H9 (cell line): ENCODE measurements around the gene ULK4. TPM values are rescaled to one million over a fixed set of nuclear protein-coding genes. Genes with fewer than 3 reads are reported as not detected.
A peak's percentile ranks its signal among the peaks of the same experiment; 100 is the strongest.

Experiments used
- DNase-seq: peaks from one replicate; pipeline ENCODE4 v3.0.0-alpha.2; 2017
- H2AFZ ChIP-seq: one replicate; pipeline ENCODE4 v1.6.1; 2013; ENCODE audit warnings: mild to moderate bottlenecking, low read length, control low read depth, moderate library complexity
- H2AK5ac ChIP-seq: 2 replicates; pipeline ENCODE4 v1.6.1; 2013; ENCODE audit warnings: low read length, control low read depth, mixed read lengths; ENCODE audit not compliant: insufficient read length
- H2BK120ac ChIP-seq: one replicate; pipeline ENCODE4 v1.6.1; 2013; ENCODE audit warnings: low read depth, mild to moderate bottlenecking, low read length, control low read depth, inconsistent platforms; ENCODE audit not compliant: poor library complexity, severe bottlenecking
- H2BK12ac ChIP-seq: 2 replicates; pipeline ENCODE4 v1.6.1; 2013; ENCODE audit warnings: low read length, control low read depth, mixed read lengths, low read depth; ENCODE audit not compliant: insufficient read length
- H2BK15ac ChIP-seq: 2 replicates; pipeline ENCODE4 v1.6.1; 2013; ENCODE audit warnings: low read depth, low read length, control low read depth
- H2BK20ac ChIP-seq: one replicate; pipeline ENCODE4 v1.6.1; 2013; ENCODE audit warnings: low read depth, mild to moderate bottlenecking, low read length, control low read depth, inconsistent platforms; ENCODE audit not compliant: poor library complexity, severe bottlenecking
- H2BK5ac ChIP-seq: 2 replicates; pipeline ENCODE4 v1.6.1; 2013; ENCODE audit warnings: low read length, control low read depth, mixed read lengths; ENCODE audit not compliant: insufficient read length
- H3K14ac ChIP-seq: 2 replicates; pipeline ENCODE4 v1.6.1; 2013; ENCODE audit warnings: low read length, control low read depth; ENCODE audit not compliant: insufficient read depth
- H3K18ac ChIP-seq: 2 replicates; pipeline ENCODE4 v1.6.1; 2013; ENCODE audit warnings: low read depth, mild to moderate bottlenecking, mixed read lengths, low read length, control low read depth; ENCODE audit not compliant: insufficient read length
- H3K23ac ChIP-seq: 2 replicates; pipeline ENCODE4 v1.6.1; 2013; ENCODE audit warnings: low read length, control low read depth, mixed read lengths, low read depth; ENCODE audit not compliant: insufficient read length
- H3K23me2 ChIP-seq: 2 replicates; pipeline ENCODE4 v1.6.1; 2013; ENCODE audit warnings: low read depth, mild to moderate bottlenecking, mixed read lengths, low read length, control low read depth; ENCODE audit not compliant: insufficient read length, poor library complexity, severe bottlenecking
- H3K27ac ChIP-seq: 2 replicates; pipeline ENCODE4 v1.5.1; 2013; ENCODE audit warnings: low read length, control low read depth, mixed read lengths, low read depth; ENCODE audit not compliant: insufficient read length
- H3K27me3 ChIP-seq: 2 replicates; pipeline ENCODE4 v1.6.1; 2013; ENCODE audit warnings: low read length, control low read depth, inconsistent platforms; ENCODE audit not compliant: insufficient read depth
- H3K4ac ChIP-seq: 2 replicates; pipeline ENCODE4 v1.6.1; 2013; ENCODE audit warnings: low read depth, mild to moderate bottlenecking, control low read depth, inconsistent platforms, low read length, moderate library complexity
- H3K4me1 ChIP-seq: 2 replicates; pipeline ENCODE4 v1.6.1; 2013; ENCODE audit warnings: low read length, control low read depth, inconsistent platforms; ENCODE audit not compliant: insufficient read depth
- H3K4me2 ChIP-seq: 2 replicates; pipeline ENCODE4 v1.6.1; 2013; ENCODE audit warnings: low read length, control low read depth, mixed read lengths; ENCODE audit not compliant: insufficient read length, insufficient read depth
- H3K56ac ChIP-seq: 2 replicates; pipeline ENCODE4 v1.6.1; 2013; ENCODE audit warnings: low read depth, mild to moderate bottlenecking, mixed read lengths, low read length, control low read depth; ENCODE audit not compliant: insufficient read length
- H3K79me1 ChIP-seq: 2 replicates; pipeline ENCODE4 v1.6.1; 2013; ENCODE audit warnings: low read depth, mild to moderate bottlenecking, moderate library complexity, low read length, control low read depth, inconsistent platforms; ENCODE audit not compliant: insufficient read depth, poor library complexity, severe bottlenecking
- H3K79me2 ChIP-seq: 2 replicates; pipeline ENCODE4 v1.6.1; 2013; ENCODE audit warnings: low read length, control low read depth, inconsistent platforms; ENCODE audit not compliant: insufficient read depth
- H3K9ac ChIP-seq: 2 replicates; pipeline ENCODE4 v1.6.1; 2013; ENCODE audit warnings: low read length, control low read depth, mixed read lengths; ENCODE audit not compliant: insufficient read length; ENCODE audit errors: extremely low read depth
- H3K9me3 ChIP-seq: one replicate; pipeline ENCODE4 v1.6.1; 2013; ENCODE audit warnings: low read depth, low read length, inconsistent platforms; ENCODE audit not compliant: control insufficient read depth
- H3T11ph ChIP-seq: one replicate; pipeline ENCODE4 v1.6.1; 2013; ENCODE audit warnings: mild to moderate bottlenecking, low read length, control low read depth, inconsistent platforms
- H4K20me1 ChIP-seq: one replicate; pipeline ENCODE4 v1.6.1; 2013; ENCODE audit not compliant: control insufficient read depth, insufficient read length, insufficient read depth
- H4K5ac ChIP-seq: 2 replicates; pipeline ENCODE4 v1.6.1; 2013; ENCODE audit warnings: low read depth, mild to moderate bottlenecking, mixed read lengths, low read length, control low read depth; ENCODE audit not compliant: insufficient read length
- H4K8ac ChIP-seq: replicated peaks from 2 replicates; pipeline ENCODE4 v1.6.1; 2013; ENCODE audit warnings: low read length, control low read depth, mixed read lengths, low read depth; ENCODE audit not compliant: insufficient read length
- H4K91ac ChIP-seq: 2 replicates; pipeline ENCODE4 v1.6.1; 2013; ENCODE audit warnings: low read depth, mild to moderate bottlenecking, moderate library complexity, mixed read lengths, low read length, control low read depth; ENCODE audit not compliant: insufficient read length
- H3K27ac Mint-ChIP-seq, 3 experiments: 2 replicates in 2 of 3; 3 replicates in 1 of 3; pipeline ENCODE4 v1.8.0; 2020 to 2021; ENCODE audit warnings: mixed read lengths in 3 of 3, mild to moderate bottlenecking in 1 of 3, moderate library complexity in 1 of 3
- H3K27me3 Mint-ChIP-seq: 2 replicates; pipeline ENCODE4 v1.8.0; 2021; ENCODE audit warnings: low read depth, mild to moderate bottlenecking, moderate library complexity, mixed read lengths
- H3K36me3 Mint-ChIP-seq, 3 experiments: 2 replicates in 2 of 3; 3 replicates in 1 of 3; pipeline ENCODE4 v1.8.0; 2020 to 2021; ENCODE audit warnings: low read depth in 3 of 3, mixed read lengths in 3 of 3; ENCODE audit not compliant: insufficient read depth in 1 of 3
- H3K4me1 Mint-ChIP-seq, 2 experiments: 2 replicates each; pipeline ENCODE4 v1.8.0; 2020; ENCODE audit warnings: mixed read lengths in 2 of 2
- H3K4me3 Mint-ChIP-seq, 2 experiments: 2 replicates in 1 of 2; 3 replicates in 1 of 2; pipeline ENCODE4 v1.8.0; 2020 to 2021; ENCODE audit warnings: mild to moderate bottlenecking in 2 of 2, mixed read lengths in 2 of 2, moderate library complexity in 1 of 2
- H3K9me3 Mint-ChIP-seq, 2 experiments: 2 replicates in 1 of 2; 3 replicates in 1 of 2; pipeline ENCODE4 v1.8.0; 2020; ENCODE audit warnings: mild to moderate bottlenecking in 2 of 2, mixed read lengths in 2 of 2, moderate library complexity in 1 of 2
- WGBS: extraction: QIAGEN DNeasy Blood & Tissue Kit; methylation state at CpG from one replicate; pipeline ENCODE4 v1.1.7; 2013; ENCODE audit warnings: missing lambda C conversion rate, low lambda C conversion rate, mixed read lengths; ENCODE audit not compliant: insufficient read length; ENCODE audit errors: extremely low coverage; 5-methylcytosine and 5-hydroxymethylcytosine counted together
- total RNA-seq: library from RNA; stranded (reverse); gene quantifications from 2 replicates; pipeline ENCODE4 v1.2.1, GENCODE V29; 2021
- TF ChIP-seq, protein P1 (sequence below): fragments of 200-600 bp; sonication (generic); conservative IDR thresholded peaks from 3 replicates; pipeline ENCODE4 v1.8.0; 2021; ENCODE audit warnings: antibody characterized with exemption, mild to moderate bottlenecking

ULK4 gene
- total RNA-seq, 1 experiment from 2014 or later: 12.9 TPM

DNA sequence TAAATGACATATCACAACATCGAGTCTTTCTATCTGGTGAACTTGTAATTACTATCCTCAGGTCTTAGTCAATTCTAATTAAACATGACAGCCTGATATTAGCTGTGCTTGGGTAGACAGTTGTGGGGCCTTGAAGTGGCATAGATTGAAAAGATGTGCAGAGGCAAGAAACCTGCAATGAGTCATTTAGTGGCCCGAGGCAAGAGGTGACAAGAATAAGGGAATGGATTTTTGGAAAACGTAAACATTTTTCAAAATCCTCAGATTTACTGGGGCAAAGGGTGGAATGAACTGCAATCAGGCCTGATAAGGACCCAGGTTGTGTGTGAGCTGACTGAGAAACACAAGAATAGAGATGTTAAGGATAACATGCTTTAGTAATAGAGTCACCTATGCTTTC lies 29.5 kb upstream of the ULK4 start:
- no peak overlapping the region for H2BK20ac ChIP-seq
- H4K91ac ChIP-seq: no peak overlapping the region
- Mint-ChIP-seq H3K27ac (0 out of 7 replicates have a peak overlapping the region, but pooled peaks of 1 of the 3 experiments have one; percentile 39), H3K36me3 (no peaks in the 10 kb centered on the region), H3K9me3 (no peaks in the 10 kb centered on the region), H3K4me1 (no peaks in the 10 kb centered on the region), H3K4me3 (no peak overlapping the region), H3K27me3 (peaks cover 1% of the 10 kb centered on the region; the same call in 1 of the 2 replicates)
- no peak for DNase-seq
- no peak overlapping the region for H3K18ac ChIP-seq
- H3K79me1 ChIP-seq: no peaks in the 10 kb centered on the region
- H2AFZ ChIP-seq: no peak overlapping the region
- no peak overlapping the region for H2BK120ac ChIP-seq
- H2BK12ac ChIP-seq: no peak overlapping the region
- H3K27me3 ChIP-seq: no peaks in the 10 kb centered on the region
- no peak overlapping the region for H2BK15ac ChIP-seq
- H3K23me2 ChIP-seq: no peaks in the 10 kb centered on the region
- WGBS: no CpG with 5 or more reads among the region's 3 CpGs
- H4K8ac ChIP-seq: no peak overlapping the region
- H3T11ph ChIP-seq: no peak overlapping the region
- H3K4me2 ChIP-seq: no peak overlapping the region
- no peak overlapping the region for H3K23ac ChIP-seq
- H4K20me1 ChIP-seq: no peaks in the 10 kb centered on the region
- no peak overlapping the region for H3K9ac ChIP-seq
- no peaks in the 10 kb centered on the region for H3K9me3 ChIP-seq
- no peak overlapping the region for H3K14ac ChIP-seq
- no peak overlapping the region for H3K4ac ChIP-seq
- TF ChIP-seq, protein P1, sequence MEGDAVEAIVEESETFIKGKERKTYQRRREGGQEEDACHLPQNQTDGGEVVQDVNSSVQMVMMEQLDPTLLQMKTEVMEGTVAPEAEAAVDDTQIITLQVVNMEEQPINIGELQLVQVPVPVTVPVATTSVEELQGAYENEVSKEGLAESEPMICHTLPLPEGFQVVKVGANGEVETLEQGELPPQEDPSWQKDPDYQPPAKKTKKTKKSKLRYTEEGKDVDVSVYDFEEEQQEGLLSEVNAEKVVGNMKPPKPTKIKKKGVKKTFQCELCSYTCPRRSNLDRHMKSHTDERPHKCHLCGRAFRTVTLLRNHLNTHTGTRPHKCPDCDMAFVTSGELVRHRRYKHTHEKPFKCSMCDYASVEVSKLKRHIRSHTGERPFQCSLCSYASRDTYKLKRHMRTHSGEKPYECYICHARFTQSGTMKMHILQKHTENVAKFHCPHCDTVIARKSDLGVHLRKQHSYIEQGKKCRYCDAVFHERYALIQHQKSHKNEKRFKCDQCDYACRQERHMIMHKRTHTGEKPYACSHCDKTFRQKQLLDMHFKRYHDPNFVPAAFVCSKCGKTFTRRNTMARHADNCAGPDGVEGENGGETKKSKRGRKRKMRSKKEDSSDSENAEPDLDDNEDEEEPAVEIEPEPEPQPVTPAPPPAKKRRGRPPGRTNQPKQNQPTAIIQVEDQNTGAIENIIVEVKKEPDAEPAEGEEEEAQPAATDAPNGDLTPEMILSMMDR: no peak
- H2BK5ac ChIP-seq: no peak overlapping the region
- H3K79me2 ChIP-seq: no peaks in the 10 kb centered on the region
- no peak overlapping the region for H4K5ac ChIP-seq
- H3K27ac ChIP-seq: no peak overlapping the region
- no peak overlapping the region for H2AK5ac ChIP-seq
- no peaks in the 10 kb centered on the region for H3K4me1 ChIP-seq
- no peak overlapping the region for H3K56ac ChIP-seq
